Measurements from ENCODE around the gene ASTN2.

The ASTN2 gene

GRCh38 chr9:116763770-116764169 lies 651.1 kb downstream of the ASTN2 start:
- H4K20me1 ChIP-seq (ENCODE audit: insufficient read depth, low read length) = no peaks in the 10 kb centered on the region
- TF ChIP-seq CTCF (IDR thresholded peaks at IDR 0.05; ENCODE audit: low read length) (no peak), EZH2 (optimal IDR thresholded peaks at IDR 0.05; ENCODE audit: low read depth, low read length) (no peak), EZH2phosphoT487 (IDR thresholded peaks at IDR 0.05; ENCODE audit: low read length) (no peak)
- no peak overlapping the region for H3K4me2 ChIP-seq (ENCODE audit: low read depth, low read length)
- H3K9ac ChIP-seq (ENCODE audit: low read length) = no peak overlapping the region
- no peaks in the 10 kb centered on the region for H3K27me3 ChIP-seq (replicated peaks; ENCODE audit: insufficient read depth, low read length)
- no peaks in the 10 kb centered on the region for H3K9me3 ChIP-seq (replicated peaks; ENCODE audit: insufficient read depth, low read length)
- no peak overlapping the region for H3K27ac ChIP-seq (ENCODE audit: low read length)
- H3K79me2 ChIP-seq (ENCODE audit: low read length) = no peaks in the 10 kb centered on the region
- H3K4me3 ChIP-seq (ENCODE audit: low read length) = no peak overlapping the region
- H2AFZ ChIP-seq (ENCODE audit: low read length) = no peak overlapping the region
- no peaks in the 10 kb centered on the region for H3F3A ChIP-seq (ENCODE audit: insufficient read depth, low read length)
- H3K9me2 ChIP-seq (replicated peaks; ENCODE audit: insufficient read depth, low read length) = no peaks in the 10 kb centered on the region
- H3K36me3 ChIP-seq (replicated peaks; ENCODE audit: insufficient read depth, low read length) = no peaks in the 10 kb centered on the region
- no peaks in the 10 kb centered on the region for H3K4me1 ChIP-seq (ENCODE audit: low read length)
- DNase-seq = no peak

GRCh38 chr9:116760636-116761035 lies 654.2 kb downstream of the ASTN2 start:
- H3K79me2 ChIP-seq (ENCODE audit: low read length) = no peaks in the 10 kb centered on the region
- no peaks in the 10 kb centered on the region for H4K20me1 ChIP-seq (ENCODE audit: insufficient read depth, low read length)
- no peak overlapping the region for H3K4me3 ChIP-seq (ENCODE audit: low read length)
- DNase-seq = no peak
- H3K9ac ChIP-seq (ENCODE audit: low read length) = no peak overlapping the region
- H3K27ac ChIP-seq (ENCODE audit: low read length) = no peak overlapping the region
- no peaks in the 10 kb centered on the region for H3K27me3 ChIP-seq (replicated peaks; ENCODE audit: insufficient read depth, low read length)
- no peaks in the 10 kb centered on the region for H3K36me3 ChIP-seq (replicated peaks; ENCODE audit: insufficient read depth, low read length)
- no peak overlapping the region for H3K4me2 ChIP-seq (ENCODE audit: low read depth, low read length)
- H3K4me1 ChIP-seq (ENCODE audit: low read length) = no peaks in the 10 kb centered on the region
- no peaks in the 10 kb centered on the region for H3K9me3 ChIP-seq (replicated peaks; ENCODE audit: insufficient read depth, low read length)
- no peak for TF ChIP-seq CTCF (IDR thresholded peaks at IDR 0.05; ENCODE audit: low read length)
- no peak for TF ChIP-seq EZH2phosphoT487 (IDR thresholded peaks at IDR 0.05; ENCODE audit: low read length)
- no peak for TF ChIP-seq EZH2 (optimal IDR thresholded peaks at IDR 0.05; ENCODE audit: low read depth, low read length)
- no peaks in the 10 kb centered on the region for H3F3A ChIP-seq (ENCODE audit: insufficient read depth, low read length)
- no peaks in the 10 kb centered on the region for H3K9me2 ChIP-seq (replicated peaks; ENCODE audit: insufficient read depth, low read length)
- H2AFZ ChIP-seq (ENCODE audit: low read length) = no peak overlapping the region

- DNase-seq = no peak
- no peaks in the 10 kb centered on the region for H4K20me1 ChIP-seq (ENCODE audit: insufficient read depth, low read length)
- no peaks in the 10 kb centered on the region for H3K27me3 ChIP-seq (replicated peaks; ENCODE audit: insufficient read depth, low read length)
- no peak overlapping the region for H3K27ac ChIP-seq (ENCODE audit: low read length)
- no peak overlapping the region for H3K9ac ChIP-seq (ENCODE audit: low read length)
- no peaks in the 10 kb centered on the region for H3K36me3 ChIP-seq (replicated peaks; ENCODE audit: insufficient read depth, low read length)
- H3K4me2 ChIP-seq (ENCODE audit: low read depth, low read length) = no peak overlapping the region
- no peaks in the 10 kb centered on the region for H3K79me2 ChIP-seq (ENCODE audit: low read length)
- no peak overlapping the region for H3K4me3 ChIP-seq (ENCODE audit: low read length)
- no peaks in the 10 kb centered on the region for H3K4me1 ChIP-seq (ENCODE audit: low read length)
- no peaks in the 10 kb centered on the region for H3F3A ChIP-seq (ENCODE audit: insufficient read depth, low read length)
- TF ChIP-seq EZH2phosphoT487 (IDR thresholded peaks at IDR 0.05; ENCODE audit: low read length) (no peak), CTCF (IDR thresholded peaks at IDR 0.05; ENCODE audit: low read length) (no peak), EZH2 (optimal IDR thresholded peaks at IDR 0.05; ENCODE audit: low read depth, low read length) (no peak)
- H2AFZ ChIP-seq (ENCODE audit: low read length) = no peak overlapping the region
- H3K9me2 ChIP-seq (replicated peaks; ENCODE audit: insufficient read depth, low read length) = no peaks in the 10 kb centered on the region
- no peaks in the 10 kb centered on the region for H3K9me3 ChIP-seq (replicated peaks; ENCODE audit: insufficient read depth, low read length)
These were observed 657.8 kb downstream of the ASTN2 start for GRCh38 chr9:116757030-116757429.

All from MM.1S (cell line).